Panc1 (cell line): Measurements from ENCODE around the gene KIF21B. TPM values are rescaled to one million over a fixed set of nuclear protein-coding genes. Genes with fewer than 3 reads are reported as not detected.

Experiments used
- ATAC-seq: fragments of 200-7000 bp; cut with Tn5 transposase; 2 replicates; pipeline ENCODE4 v1.9.1; 2020; ENCODE audit warnings: mild to moderate bottlenecking, moderate library complexity
- BruUV-seq: library from RNA; stranded (reverse); fragments of 400-500 nt; replicated peaks from 2 replicates; lab custom pipeline; 2021; lab: Mats Ljungman, UMichigan
- CTCF ChIA-PET: fragments of 300-600 bp; sonication (Branson Sonifier 250); formaldehyde crosslinking; loops from one replicate; lab custom pipeline; 2022; ENCODE audit warnings: antibody characterized with exemption; lab: Charles Lee
- POLR2A ChIA-PET: fragments of 300-600 bp; sonication (Branson Sonifier 250); formaldehyde crosslinking; loops from one replicate; lab custom pipeline; 2022; ENCODE audit warnings: antibody characterized with exemption; lab: Charles Lee
- DNase-seq: peaks from one replicate; pipeline ENCODE4 v3.0.0-alpha.2; 2010; ENCODE audit warnings: low read depth, low spot score
- H3K27ac ChIP-seq: 2 replicates; pipeline ENCODE4 v1.5.1; 2011; ENCODE audit warnings: mild to moderate bottlenecking, low read length, inconsistent platforms
- H3K27me3 ChIP-seq: fragments of 200-500 bp; sonication (Bioruptor generic); 2 replicates; pipeline ENCODE4 v1.6.0; 2014; ENCODE audit warnings: low read length, inconsistent platforms; ENCODE audit not compliant: control insufficient read depth, insufficient read depth
- H3K36me3 ChIP-seq: fragments of 200-500 bp; sonication (Bioruptor generic); 2 replicates; pipeline ENCODE4 v1.5.1; 2014; ENCODE audit warnings: inconsistent platforms, mild to moderate bottlenecking, low read length, moderate library complexity; ENCODE audit not compliant: control insufficient read depth, insufficient read depth
- H3K4me1 ChIP-seq: 2 replicates; pipeline ENCODE4 v1.5.1; 2011; ENCODE audit warnings: inconsistent platforms, mild to moderate bottlenecking, low read length, moderate library complexity; ENCODE audit not compliant: control insufficient read depth, insufficient read depth
- H3K4me3 ChIP-seq, 2 experiments: 2 replicates each; pipeline ENCODE4 v1.5.1; 2011 to 2012; ENCODE audit warnings: low read depth in 2 of 2, low read length in 2 of 2, mild to moderate bottlenecking in 2 of 2, inconsistent platforms in 1 of 2, moderate library complexity in 1 of 2
- H3K9me3 ChIP-seq: fragments of 200-500 bp; sonication (Bioruptor generic); 2 replicates; pipeline ENCODE4 v1.5.1; 2014; ENCODE audit warnings: low read depth, mild to moderate bottlenecking, inconsistent platforms, low read length, moderate library complexity; ENCODE audit not compliant: control insufficient read depth, insufficient read depth
- POLR2AphosphoS5 ChIP-seq: IDR thresholded peaks from 2 replicates; pipeline ENCODE4 v1.6.1; 2012; ENCODE audit warnings: mild to moderate bottlenecking, low read depth, low read length, moderate library complexity
- SIN3A ChIP-seq: IDR thresholded peaks from 2 replicates; pipeline ENCODE4 v1.6.1; 2012; ENCODE audit warnings: low read depth, mild to moderate bottlenecking, low read length, moderate library complexity, borderline replicate concordance; ENCODE audit not compliant: insufficient read depth
- TCF7L2 ChIP-seq: IDR thresholded peaks from 2 replicates; pipeline ENCODE4 v1.6.1; 2011; ENCODE audit warnings: mild to moderate bottlenecking, low read depth, low read length, inconsistent platforms
- in situ Hi-C: cut with HindIII; loops from 2 replicates; pipeline ENCODE4 v1.10.0; 2016; ENCODE audit warnings: low sequenced_read_pairs, low pct_unique_long_range_greater_than_20kb
- intact Hi-C: fragments of 100-400 bp; cut with micrococcal nuclease; formaldehyde crosslinking; loops from one replicate; pipeline ENCODE4 v1.10.0; 2022; ENCODE audit not compliant: unreplicated experiment
- total RNA-seq: library from RNA; stranded (reverse); gene quantifications from one replicate; pipeline ENCODE4 v1.2.1, GENCODE V29; 2021; ENCODE audit not compliant: unreplicated experiment
- TF ChIP-seq, protein P1 (sequence below): fragments of 450-650 bp; IDR thresholded peaks from 2 replicates; pipeline ENCODE4 v1.5.1; 2017; ENCODE audit warnings: mild to moderate bottlenecking
- TF ChIP-seq, protein P2 (sequence below), 2 experiments: IDR thresholded peaks; 2 replicates each; pipeline ENCODE4 v1.6.1; 2011 to 2012; ENCODE audit warnings: low read depth in 2 of 2, control low read depth in 1 of 2, low read length in 1 of 2, mild to moderate bottlenecking in 1 of 2, moderate library complexity in 1 of 2; ENCODE audit not compliant: insufficient read depth in 1 of 2

The KIF21B gene
- total RNA-seq, 1 experiment from 2014 or later: 0.46 TPM

DNA sequence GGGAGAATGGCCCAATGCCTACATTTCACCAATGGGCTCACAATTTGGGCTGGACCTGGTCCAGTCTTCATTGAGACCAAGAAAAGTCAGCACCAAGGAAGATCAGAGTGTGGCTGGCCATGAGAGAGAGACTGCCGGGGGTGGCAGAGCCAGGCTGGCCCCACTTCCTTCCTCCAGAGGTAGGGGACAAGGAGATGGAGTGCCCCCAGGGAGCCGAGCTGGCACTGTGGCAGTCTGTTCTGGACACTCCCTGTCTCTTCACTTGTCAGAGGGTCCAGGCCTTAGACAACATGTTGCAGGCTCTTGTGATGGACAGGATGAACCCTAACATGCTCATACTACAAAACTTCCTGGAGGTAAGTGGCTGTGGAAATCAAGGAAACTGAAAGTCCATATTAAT is 101.1 kb downstream of the KIF21B start:
- POLR2A ChIA-PET: no interaction called here
- CTCF ChIA-PET: no interaction called here
- DNase-seq: no peak
- intact Hi-C loops (no loop called here), in situ Hi-C loops (no loop called here)
- Histone ChIP-seq H3K27ac (no peak overlapping the region), H3K4me1 (no peaks in the 10 kb centered on the region), H3K27me3 (no peaks in the 10 kb centered on the region), H3K36me3 (no peaks in the 10 kb centered on the region), H3K4me3 (no peak overlapping the region), H3K9me3 (no peaks in the 10 kb centered on the region)
- no peak for ATAC-seq
- BruUV-seq: no TSS peak
- TF ChIP-seq, protein P1, sequence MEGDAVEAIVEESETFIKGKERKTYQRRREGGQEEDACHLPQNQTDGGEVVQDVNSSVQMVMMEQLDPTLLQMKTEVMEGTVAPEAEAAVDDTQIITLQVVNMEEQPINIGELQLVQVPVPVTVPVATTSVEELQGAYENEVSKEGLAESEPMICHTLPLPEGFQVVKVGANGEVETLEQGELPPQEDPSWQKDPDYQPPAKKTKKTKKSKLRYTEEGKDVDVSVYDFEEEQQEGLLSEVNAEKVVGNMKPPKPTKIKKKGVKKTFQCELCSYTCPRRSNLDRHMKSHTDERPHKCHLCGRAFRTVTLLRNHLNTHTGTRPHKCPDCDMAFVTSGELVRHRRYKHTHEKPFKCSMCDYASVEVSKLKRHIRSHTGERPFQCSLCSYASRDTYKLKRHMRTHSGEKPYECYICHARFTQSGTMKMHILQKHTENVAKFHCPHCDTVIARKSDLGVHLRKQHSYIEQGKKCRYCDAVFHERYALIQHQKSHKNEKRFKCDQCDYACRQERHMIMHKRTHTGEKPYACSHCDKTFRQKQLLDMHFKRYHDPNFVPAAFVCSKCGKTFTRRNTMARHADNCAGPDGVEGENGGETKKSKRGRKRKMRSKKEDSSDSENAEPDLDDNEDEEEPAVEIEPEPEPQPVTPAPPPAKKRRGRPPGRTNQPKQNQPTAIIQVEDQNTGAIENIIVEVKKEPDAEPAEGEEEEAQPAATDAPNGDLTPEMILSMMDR: no peak
- TF ChIP-seq, protein P2, sequence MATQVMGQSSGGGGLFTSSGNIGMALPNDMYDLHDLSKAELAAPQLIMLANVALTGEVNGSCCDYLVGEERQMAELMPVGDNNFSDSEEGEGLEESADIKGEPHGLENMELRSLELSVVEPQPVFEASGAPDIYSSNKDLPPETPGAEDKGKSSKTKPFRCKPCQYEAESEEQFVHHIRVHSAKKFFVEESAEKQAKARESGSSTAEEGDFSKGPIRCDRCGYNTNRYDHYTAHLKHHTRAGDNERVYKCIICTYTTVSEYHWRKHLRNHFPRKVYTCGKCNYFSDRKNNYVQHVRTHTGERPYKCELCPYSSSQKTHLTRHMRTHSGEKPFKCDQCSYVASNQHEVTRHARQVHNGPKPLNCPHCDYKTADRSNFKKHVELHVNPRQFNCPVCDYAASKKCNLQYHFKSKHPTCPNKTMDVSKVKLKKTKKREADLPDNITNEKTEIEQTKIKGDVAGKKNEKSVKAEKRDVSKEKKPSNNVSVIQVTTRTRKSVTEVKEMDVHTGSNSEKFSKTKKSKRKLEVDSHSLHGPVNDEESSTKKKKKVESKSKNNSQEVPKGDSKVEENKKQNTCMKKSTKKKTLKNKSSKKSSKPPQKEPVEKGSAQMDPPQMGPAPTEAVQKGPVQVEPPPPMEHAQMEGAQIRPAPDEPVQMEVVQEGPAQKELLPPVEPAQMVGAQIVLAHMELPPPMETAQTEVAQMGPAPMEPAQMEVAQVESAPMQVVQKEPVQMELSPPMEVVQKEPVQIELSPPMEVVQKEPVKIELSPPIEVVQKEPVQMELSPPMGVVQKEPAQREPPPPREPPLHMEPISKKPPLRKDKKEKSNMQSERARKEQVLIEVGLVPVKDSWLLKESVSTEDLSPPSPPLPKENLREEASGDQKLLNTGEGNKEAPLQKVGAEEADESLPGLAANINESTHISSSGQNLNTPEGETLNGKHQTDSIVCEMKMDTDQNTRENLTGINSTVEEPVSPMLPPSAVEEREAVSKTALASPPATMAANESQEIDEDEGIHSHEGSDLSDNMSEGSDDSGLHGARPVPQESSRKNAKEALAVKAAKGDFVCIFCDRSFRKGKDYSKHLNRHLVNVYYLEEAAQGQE (IDR thresholded peaks at IDR 0.05; ENCODE audit: insufficient read depth in 1 of 2, low read depth in 2 of 2, low read length in 1 of 2): no peak
- TF ChIP-seq TCF7L2: no peak
- no peak for TF ChIP-seq POLR2AphosphoS5
- no peak for TF ChIP-seq SIN3A

DNA sequence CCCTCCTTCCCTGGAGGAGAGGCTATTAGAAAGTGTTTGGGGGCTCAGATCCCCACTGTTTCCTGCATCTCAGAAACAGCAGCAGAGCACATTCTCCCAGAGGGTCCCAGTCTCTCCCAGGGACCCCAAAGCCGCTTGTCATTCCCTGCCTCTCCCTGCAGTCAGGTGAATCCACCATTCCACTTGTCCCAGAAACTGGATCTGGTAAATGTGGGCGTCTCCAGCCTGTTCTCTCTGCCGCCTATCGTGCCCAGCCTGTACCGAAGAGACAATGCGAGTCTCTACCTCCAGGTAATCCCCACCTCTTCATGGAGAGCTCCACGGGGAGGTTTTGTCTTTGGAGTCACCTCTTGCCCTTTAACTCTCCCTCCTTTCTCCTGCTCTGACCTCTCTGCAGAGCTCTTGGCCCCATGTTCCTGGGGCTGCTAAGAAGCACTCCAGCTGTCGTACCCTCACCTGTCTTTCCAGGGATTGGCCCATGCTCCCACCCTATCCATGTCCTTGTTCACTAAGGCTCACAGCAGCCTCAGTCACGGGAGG is 101.9 kb downstream of the KIF21B start:
- DNase-seq: no peak
- in situ Hi-C loops (no loop called here), intact Hi-C loops (no loop called here)
- ChIA-PET POLR2A (no interaction called here), CTCF (no interaction called here)
- ATAC-seq: no peak
- Histone ChIP-seq H3K36me3 (no peaks in the 10 kb centered on the region), H3K4me3 (no peak overlapping the region), H3K27ac (no peak overlapping the region), H3K4me1 (no peaks in the 10 kb centered on the region), H3K27me3 (no peaks in the 10 kb centered on the region), H3K9me3 (no peaks in the 10 kb centered on the region)
- TF ChIP-seq TCF7L2 (no peak), POLR2AphosphoS5 (no peak), SIN3A (no peak)
- TF ChIP-seq, protein P1: no peak
- TF ChIP-seq, protein P2 (IDR thresholded peaks at IDR 0.05; ENCODE audit: insufficient read depth in 1 of 2, low read depth in 2 of 2, low read length in 1 of 2): no peak
- BruUV-seq: no TSS peak
